GM19023 (cell line): Measurements from ENCODE around the gene NUDT8.
"Not testable (repeated sequence)": the region's sequence is repeated elsewhere in the genome, so short reads cannot be mapped to it uniquely, and the experiment has no call there.

Source experiments
- ATAC-seq: cut with Tn5 transposase; IDR thresholded peaks from one replicate; pipeline ENCODE4 v1.9.1; 2021; ENCODE audit warnings: mild to moderate bottlenecking, moderate library complexity; ENCODE audit not compliant: unreplicated experiment

Gene NUDT8

GRCh38 chr11:67642173-67643120 lies 12.7 kb upstream of the NUDT8 start:
- ATAC-seq = no peak

- no peak for ATAC-seq
Observed at GRCh38 chr11:67641338-67642172, 11.8 kb upstream of the NUDT8 start.

DNA sequence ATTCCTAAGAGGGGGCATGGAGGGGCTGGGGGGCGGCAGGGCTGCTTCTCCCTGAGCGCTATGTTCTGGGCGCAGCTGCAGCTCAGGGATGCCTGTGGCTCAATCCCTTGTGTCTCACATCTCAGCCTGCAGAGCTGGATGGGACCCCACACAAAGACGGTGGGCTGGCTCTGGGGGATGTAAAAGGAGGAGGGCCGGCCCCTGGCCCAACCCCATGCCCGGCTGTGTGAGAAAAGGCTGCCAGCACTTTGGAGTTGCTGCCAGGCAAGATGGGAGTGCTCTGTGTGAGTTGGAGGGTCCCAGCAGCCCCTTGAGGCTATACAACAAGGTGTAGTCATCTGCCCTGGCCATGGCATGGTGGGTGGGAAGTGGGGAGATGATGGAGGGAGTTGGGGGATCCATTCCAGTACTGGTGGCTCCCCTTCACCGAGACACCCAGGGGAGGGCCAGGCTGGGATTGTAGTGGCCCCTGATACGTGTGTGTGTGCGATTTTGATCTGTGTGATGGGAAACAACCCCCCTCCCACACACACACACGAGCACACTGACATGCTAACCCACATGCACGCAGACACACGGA lies 11.1 kb upstream of the NUDT8 start:
- no peak for ATAC-seq

DNA sequence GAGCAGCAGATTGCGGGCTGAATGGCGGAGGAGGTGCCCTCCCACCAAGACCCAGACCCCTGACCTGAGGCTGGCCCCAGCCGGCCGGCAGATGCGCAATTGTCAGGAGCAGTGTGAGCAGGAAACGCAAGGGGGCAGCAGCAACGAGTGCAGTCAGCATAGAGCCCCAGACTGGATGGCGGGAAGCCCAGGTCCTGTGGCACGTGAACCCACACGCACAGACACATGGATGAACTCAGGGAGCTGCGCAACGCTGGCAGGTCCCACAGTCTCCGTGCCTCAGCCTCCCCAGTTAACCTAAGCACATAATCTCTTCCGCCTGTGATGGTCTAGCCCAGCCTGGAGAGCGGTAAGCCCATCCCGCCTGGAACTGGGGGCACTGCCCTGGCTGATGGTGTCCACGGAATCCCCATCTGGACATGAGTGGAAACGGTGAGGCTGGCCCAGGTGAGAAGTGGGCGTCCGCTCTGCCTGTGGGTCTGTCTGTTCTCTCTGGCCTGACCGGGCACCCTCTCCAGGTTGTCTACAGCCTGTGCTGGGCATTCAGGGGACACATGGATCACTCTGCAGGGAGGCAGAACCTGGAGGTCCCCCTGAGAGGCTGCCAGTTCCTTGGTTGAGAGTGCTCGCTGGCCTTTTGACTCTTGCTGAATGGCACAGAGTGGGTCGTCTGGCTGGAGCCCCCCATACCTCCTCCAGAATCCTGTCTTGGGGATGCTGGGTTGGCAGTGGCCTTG lies 10.5 kb upstream of the NUDT8 start:
- no peak for ATAC-seq

- no peak for ATAC-seq
Observed at GRCh38 chr11:67639438-67639859, 9.7 kb upstream of the NUDT8 start, which contains the start of gene TBX10. Gene TBX10, minus strand, starts transcription at chr11:67639763. Its CDS starts 291 bp downstream, at chr11:67639472.

DNA sequence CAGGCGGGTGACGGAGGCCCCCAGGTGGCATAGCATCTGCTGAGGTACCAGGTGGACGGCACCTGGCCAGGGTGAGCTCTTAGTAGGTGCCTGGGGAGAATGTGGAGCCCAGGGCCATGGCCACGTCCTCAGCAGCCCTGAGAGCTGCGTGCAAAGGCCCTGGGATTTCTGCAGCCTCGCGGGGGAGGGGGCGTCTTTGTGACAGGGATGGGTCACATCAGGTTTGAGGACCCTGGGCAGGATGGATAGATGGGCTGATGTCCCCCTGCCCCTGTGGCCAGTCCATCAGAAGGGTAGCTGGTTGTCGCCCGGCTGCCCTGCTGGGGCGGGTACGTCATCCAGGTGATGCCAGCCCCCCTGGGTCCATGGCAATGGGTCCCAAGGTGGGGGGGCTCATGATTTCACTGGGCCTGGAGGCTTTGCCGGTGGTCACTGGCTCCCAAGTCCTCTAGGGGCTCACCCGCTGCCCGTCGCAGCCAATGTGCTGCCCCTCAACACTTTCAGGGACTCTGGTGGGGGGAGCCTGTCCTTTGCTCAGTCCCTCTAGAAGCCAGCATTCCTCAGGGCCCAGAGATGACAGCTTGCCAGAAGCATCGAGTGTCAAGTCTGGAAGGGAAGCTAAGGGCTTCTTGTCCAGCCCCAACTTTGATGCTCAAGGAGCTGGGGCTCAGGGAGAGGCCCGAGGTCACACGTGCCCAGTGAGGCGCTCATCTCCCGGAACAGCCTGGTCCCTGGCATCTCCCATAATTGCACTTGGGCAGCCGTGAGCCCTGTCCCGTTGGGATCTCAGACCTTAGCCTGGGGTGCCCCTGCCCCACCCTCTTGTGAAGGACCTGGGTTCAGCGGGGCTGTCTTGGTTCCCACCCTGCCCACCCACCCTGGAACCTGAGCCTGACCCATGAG lies 9.0 kb upstream of the NUDT8 start:
- no peak for ATAC-seq

DNA sequence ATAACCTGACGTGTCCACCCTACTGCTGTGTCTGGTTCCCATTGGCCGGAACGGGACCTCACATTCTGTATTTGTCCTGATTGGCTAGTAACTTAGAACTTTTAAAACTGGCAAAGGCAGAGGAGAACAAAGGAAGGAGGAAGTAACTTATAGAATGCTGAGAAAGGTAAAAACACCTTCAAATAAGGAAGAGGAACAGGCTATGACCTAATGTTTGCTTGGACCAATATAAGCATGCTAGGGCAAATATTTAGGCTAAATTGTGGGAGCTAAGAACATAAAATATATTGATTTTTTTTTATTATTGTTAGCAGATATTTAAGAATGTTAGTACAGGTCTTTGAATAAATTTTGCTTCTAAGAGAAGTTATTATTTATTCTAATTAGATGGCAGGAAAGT lies 7.7 kb upstream of the NUDT8 start:
- ATAC-seq = not testable (repeated sequence)

GRCh38 chr11:67636962-67637361 lies 7.2 kb upstream of the NUDT8 start:
- no peak for ATAC-seq

- ATAC-seq = no peak
Observed at GRCh38 chr11:67635231-67635521, 5.4 kb upstream of the NUDT8 start.

DNA sequence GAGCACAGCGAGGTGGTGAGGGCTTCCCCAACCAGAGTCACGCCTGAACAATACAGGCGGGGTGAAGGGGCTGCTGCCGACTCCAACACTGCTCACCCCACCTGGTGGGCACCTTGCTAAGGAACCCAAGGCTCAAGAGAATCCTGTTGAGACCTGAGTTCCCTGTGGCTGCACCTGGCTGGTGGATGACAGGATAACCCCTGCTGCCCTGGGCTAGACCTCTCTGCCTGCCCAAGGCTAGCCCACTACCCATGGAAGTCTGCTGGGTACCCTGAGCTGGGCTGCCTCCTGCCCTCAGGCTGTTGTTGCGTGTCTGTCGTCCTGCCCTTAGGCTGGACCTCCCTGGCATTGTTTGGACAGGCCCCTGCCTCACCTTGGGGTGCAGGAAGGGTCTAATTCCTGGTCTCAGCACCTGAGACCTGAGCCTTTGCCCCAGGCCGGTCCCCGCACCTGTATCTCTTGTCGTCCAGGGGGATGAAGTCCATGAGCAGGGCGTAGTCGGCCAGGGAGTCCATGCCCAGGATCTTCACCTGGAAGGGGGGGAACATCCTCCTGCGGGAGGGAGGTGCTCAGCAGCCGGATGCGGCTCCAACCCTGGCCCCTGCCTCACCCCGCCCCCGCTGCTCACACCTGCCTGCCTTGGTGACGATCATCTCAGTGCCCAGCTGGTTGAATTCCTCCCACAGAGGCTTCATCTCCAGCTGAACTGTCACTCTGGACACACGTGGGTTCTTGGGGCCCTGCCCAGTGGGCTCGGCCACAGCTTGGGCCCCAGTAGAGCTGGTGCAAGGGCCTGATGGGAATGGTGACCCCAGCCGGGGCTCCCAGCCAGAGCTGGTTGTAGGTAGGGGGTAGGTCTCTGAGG lies 4.9 kb upstream of the NUDT8 start:
- no peak for ATAC-seq

- no peak for ATAC-seq
Observed at GRCh38 chr11:67633758-67634365, 4.1 kb upstream of the NUDT8 start.

- no peak for ATAC-seq
Observed at GRCh38 chr11:67632982-67633755, 3.4 kb upstream of the NUDT8 start.

GRCh38 chr11:67632175-67632981 lies 2.6 kb upstream of the NUDT8 start:
- no peak for ATAC-seq

- no peak for ATAC-seq
Observed at GRCh38 chr11:67631853-67632174, 2.1 kb upstream of the NUDT8 start.

GRCh38 chr11:67631411-67631810 lies 1.7 kb upstream of the NUDT8 start:
- no peak for ATAC-seq

GRCh38 chr11:67630943-67631331 lies 1.2 kb upstream of the NUDT8 start:
- no peak for ATAC-seq
